Femur (tissue), 1 donor: ENCODE results near the gene ARVCF.

Experiments
- DNase-seq: peaks from one replicate; pipeline ENCODE4 v3.0.0-alpha.2; 2017

ARVCF gene

DNA sequence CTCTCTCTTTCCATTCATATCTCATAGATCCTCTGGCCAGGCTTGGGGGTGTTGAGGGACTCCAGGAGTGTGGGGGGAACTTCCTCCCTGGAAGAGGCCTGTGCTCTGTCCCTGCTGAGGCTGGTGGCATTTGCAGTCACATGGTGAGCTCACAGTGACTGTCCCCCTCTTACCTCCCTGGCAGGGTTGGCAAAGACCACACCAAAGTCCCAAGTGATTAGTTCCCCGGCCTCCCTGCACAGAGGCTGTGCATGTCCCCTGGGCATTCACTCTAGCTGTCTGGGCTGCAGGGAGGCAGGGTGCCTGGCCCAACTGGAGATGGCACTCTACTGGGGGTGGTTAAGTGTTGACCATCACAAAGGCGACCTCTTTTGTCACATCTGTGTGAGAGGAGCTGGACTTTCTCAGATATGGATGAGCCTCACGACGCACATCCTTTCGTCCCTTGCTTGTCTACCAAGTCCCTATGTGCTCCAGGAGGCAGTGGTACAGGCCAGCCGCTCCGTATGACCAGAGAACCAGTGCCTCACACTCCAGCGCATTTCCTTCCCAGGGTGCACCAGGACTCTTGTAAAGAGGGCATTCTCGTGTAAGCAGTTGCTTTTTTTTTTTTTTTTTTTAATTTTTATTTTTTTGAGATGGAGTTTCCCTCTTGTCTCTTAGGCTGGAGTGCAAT is 13.1 kb upstream of the ARVCF start:
- peak; percentile 16 for DNase-seq

DNA sequence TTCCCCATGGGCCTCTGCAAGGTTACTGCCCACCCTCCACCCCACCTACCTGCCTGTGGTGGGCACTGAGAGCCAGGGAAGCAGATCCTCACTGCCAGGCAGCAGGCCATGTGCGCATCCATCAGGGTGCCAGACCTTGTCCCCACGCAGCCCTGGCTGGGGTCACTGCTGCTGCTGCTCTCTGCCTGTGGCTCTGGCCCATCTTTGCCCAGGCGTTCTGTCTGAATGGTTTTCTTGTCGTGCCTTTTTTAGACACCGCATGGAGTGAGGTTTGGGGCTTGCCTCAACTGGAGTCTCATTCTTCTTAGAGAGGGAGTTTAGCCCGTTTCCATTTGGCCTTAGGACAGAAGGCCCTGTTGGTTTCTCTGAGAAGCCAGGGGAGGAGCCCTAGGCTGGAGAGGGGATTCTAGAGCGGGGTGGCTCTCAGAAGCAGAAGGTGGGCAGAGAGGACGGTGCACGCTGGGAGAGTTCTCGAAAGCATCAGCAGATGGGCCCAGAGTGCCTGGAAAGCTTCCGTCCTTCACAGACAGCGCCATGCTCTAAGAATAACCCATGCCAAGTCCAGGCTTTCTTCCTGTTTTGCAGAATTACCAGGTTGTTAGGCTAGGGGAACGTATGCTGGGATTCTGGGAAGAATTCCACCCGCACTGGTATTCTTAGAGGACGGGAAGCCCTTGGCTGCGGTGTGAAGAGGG is 12.4 kb upstream of the ARVCF start:
- DNase-seq = peak; percentile 24

DNA sequence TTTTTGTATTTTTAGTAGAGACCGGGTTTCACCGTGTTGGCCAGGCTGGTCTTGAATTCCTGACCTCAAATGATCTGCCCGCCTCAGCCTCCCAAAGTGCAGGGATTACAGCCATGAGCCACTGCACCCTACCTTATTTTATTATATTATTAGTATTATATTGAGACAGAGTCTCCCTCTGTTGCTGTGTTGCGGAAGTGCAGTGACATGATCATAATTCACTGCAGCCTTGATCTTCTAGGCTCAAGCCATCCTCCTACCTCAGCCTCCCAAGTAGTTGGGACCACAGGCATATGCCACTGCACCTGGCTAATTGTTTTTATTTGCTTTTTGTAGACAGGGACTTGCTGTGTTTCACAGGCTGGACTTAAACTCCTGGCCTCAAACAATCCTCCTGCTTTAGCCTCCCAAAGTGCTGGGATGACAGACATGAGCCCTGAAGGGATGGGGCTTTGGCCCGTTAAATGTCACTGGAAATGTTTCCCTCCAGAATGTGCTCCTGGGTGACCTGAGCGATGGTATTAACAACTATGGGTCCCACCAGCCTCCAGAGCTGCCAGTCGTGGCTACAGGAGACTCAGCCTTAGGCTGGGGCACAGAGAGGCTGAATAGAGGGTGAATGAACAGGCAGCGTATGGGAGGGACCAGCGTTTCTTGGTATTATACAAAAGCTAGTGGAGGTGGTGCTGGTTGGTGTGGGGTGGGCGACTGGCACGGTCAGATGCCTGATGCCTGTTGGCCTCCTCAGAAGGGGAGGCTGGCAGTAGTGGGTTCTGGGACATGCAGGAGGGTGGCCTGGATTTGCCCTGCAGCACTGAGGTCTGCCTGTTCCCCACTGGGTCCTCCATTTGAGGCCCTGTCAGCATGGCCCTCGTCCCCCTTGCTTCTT is 11.6 kb upstream of the ARVCF start:
- peak; percentile 13 for DNase-seq

DNA sequence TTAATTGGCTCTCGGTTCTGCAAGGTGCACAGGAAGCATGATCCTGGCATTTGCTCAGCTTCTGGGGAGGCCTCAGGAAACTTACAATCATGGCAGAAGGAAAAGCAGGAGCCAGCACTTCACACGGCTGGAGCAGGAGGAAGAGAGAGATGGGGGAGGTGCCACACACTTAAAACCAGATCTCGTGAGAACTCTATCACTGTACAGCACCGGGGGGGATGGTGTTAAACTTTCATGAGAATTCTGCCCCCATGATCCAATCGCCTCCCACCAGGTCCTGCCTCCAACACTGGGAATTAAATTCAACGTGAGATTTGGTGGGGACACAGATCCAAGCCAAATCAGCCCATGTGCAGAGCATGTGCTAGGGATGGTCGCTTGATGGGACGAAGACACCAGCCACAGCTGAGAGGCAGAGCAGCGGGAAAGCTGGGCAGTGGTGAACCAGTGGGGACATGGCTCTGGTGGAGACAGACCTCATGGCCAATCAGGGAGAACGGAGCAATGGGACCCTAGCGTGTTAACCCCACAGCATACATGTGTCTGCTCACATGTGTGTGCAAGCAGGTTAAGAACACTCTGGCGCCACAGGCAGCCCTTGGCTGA is 10.5 kb upstream of the ARVCF start:
- DNase-seq = no peak

DNA sequence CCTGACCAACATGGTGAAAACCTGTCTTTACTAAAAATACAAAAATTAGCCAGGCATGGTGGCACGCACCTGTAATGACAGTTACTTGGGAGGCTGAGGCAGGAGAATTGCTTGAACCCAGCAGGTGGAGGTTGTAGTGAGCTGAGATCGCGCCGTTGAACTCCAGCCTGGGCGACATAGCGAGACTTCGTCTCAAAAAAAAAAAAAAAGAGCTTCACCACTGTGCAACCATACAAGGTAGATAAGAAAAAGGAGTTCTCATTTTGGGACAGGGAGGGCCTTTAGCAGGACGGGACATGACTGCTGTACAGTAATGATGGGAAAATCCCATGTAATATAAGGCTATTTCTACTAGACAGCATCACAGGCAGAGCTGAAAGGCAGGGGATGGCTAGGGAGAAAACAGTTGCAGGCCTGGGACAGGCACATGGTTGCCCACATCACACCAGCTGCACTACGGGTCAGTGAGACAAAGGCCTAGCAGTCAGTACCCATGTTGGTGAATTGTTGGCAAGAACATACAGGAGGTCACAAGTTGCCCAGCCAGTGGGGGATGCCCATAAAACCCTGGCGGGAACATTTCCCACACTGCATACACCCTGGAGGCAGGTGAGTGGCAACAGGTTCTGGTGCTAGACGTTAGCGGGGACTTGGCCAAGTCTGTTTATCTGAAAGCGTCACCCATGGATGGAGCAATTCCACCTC is 9.7 kb upstream of the ARVCF start:
- no peak for DNase-seq

DNA sequence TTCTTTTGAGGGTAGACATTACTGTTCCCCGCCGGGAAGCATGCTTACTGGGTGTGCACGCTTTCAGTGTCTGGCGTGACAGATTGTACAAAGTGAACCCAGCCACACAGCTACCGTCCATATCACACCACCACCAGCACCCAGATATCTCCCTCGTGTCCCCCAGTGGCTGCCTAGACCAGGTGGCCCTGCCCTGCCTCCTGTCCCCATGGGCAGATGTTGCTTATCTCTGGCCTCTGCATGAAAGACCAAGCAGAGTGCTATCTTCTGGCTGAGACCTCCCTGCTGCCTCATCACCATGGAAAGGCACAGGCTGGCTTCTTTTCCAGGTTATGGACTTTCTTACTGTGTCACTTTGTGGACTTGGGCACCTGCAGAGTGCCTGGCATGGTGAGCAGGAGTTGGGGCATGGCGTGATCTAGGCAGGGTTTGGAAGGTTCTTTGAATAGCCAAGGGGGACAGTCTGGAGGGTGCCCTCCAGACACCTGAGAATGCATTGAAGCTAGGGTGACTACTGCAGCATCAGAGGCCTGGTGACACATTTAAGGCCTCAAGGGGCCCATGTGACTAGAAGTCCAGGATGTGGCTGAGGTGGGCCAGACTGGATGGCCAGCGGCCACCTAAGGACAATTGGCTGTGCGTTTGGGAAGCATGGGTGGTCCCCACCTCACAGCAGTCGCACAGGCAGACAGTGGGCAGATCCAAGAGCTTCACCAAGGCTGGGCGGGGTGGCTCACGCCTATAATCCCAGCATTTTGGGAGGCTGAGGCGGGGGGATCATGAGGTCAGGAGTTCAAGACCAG is 9.0 kb upstream of the ARVCF start:
- DNase-seq = no peak

DNA sequence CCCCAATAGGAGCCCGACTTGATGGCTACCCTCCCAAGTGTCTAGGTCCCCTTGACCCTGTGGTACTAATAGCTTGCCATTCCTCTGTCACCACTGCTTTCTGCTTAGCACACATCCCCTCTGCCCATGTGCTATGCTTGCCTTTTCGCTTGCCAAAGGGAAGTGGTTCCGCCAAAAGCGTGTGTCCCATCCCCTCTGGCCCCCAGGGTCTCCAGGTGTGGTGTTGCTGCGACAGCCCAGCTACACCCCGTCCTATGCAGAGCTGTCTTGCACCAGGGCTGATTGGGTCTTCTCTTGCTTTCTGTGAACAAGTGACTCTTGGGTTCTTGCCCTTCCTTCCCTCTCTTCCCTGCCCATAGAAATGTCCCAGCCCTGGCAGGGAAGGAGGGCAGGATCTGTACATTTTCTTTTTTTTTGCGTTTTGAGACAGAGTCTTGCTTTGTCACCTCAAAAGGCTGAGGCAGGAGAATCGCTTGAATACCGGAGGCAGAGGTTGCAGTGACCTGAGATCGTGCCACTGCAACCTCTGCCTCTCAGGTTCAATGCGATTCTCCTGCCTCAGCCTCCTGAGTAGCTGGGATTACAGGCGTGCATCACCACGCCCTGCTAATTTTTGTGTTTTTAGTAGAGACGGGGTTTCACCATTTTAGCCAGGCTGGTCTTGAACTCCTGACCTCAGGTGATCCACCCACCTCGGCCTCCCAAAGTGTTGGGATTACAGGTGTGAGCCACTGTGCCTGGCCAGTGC is 8.2 kb upstream of the ARVCF start:
- no peak for DNase-seq

DNA sequence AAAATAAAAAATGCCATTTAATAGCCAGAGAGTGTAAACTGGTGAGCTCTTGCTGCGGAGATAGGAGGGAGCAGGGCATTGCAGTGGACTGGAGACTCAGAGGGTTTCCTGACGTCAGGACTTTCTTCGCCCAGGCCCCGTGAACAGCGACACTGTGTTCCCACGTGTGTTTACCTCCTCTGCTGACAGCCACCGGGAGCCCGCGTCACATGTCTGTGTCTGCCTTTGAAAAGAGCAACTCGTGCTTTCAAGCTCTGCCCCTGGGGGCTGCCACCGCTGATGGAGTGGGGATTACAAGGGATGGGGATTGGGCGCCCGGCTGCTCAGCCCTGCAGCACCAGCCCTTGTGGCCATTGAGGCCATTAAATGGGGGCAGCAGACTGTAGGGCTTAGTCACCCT is 7.6 kb upstream of the ARVCF start:
- no peak for DNase-seq

DNA sequence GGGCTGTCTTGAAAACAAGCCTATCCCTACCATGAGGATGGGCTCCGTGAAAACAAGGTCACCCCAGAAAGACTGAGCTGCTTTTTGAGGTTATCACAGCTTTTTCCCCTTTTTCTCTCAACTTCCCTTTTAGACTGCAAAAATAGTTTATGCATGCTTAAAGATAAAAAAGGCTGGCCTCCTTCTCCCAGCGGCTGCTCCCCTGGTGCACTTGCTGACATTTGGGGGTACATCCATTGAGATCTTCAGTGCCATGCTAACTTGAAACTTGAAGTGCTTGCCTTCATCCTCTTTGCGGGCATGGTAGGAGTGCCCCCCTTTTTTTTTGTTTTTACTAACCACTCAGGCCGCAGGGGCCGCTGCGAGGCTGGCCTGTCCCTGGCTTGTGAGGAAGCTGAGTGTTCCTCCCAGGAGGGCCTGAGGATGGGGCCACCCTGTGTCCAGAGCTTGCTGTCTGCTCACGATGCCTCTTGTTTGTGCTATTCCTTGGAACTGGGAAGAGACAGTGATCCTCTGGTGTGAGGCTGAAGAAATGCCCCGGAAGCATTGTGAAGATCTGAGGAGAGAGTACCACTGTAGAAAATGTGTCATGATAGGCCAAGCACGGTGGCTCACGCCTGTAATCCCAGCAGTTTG is 6.5 kb upstream of the ARVCF start:
- DNase-seq = no peak

DNA sequence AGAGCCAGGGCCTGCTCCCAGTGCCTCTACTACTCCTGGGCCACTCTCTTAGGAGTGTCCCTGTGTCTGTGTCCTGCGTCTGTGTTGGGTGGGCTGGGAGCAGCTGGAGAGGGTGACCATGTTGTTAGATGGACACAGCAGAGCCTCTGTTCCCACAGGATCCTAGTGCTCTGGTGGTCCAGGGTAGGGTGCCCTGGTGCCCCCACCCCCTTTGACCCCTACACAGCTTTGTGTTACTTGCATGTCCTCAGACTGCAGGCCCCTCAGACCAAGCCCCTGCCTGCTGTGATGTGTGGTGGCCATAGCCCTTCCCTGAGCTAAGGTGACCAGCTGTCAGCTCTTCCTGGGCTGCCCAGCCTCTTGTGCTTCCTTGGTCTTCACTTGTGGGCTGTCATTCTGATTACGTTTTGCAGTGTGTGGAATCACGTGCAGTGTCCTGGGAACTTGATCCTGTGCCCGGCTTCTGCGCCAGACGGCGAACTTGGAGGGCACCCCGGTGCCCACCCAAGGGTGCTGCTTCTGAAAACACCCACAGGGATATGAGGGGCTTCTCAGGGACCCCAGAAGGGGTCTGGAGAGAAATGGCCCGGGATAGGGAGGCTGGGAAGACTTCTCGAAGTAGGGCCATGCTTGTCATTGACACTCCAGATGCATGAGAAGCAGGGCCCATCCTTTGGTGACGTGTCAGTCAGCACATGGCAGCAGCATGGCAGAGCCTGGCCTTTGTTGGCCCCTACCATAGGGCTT is 5.8 kb upstream of the ARVCF start:
- peak; percentile 15 for DNase-seq

DNA sequence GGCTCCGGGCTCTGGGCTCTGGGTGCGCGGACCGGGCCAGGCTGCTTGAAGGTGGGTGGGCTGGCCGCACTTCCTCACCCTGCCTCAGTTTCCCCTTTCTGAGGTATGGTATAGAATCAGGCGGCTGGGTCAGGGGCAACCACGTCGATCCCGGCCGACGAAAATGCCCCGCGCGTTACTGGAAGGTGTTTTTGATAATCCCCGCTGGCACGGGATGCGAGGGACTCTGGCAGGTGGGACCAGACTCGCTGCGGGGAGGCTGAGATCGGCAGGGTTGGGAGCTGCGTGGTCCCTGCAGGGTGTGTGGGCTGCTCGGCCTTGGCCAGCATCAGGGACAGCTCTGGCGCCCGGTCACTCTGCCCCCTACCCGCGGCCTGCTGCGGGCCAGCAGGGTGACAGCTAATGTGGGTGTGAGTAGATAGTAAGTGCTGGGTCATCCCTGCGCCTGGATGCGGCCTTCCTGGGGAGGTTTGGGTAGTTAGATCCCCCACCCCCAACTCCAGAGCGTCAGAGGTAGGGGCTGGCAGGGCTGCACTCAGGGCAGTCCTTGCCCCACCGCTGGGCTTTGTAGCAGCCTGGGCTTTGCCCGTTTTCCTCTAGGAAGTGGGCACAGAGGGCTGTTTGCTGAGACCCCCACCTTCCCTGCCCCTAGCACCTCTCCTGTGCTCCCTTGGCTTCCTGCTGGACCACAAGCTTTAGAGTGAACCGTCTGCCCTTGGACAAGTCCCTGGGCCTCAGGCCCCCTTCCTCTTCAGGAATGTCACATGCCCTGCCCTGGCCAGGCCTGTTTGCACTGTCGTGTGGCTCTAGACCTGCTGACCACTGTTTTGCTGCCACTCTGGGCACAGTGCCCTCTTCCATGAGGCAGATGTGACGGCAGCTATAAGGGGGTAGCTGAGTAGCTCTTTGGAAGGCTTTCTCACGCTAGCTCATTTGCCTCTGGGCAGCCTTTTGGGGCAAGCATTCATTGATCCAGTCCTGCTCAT is 4.9 kb upstream of the ARVCF start:
- DNase-seq = peak; percentile 56

DNA sequence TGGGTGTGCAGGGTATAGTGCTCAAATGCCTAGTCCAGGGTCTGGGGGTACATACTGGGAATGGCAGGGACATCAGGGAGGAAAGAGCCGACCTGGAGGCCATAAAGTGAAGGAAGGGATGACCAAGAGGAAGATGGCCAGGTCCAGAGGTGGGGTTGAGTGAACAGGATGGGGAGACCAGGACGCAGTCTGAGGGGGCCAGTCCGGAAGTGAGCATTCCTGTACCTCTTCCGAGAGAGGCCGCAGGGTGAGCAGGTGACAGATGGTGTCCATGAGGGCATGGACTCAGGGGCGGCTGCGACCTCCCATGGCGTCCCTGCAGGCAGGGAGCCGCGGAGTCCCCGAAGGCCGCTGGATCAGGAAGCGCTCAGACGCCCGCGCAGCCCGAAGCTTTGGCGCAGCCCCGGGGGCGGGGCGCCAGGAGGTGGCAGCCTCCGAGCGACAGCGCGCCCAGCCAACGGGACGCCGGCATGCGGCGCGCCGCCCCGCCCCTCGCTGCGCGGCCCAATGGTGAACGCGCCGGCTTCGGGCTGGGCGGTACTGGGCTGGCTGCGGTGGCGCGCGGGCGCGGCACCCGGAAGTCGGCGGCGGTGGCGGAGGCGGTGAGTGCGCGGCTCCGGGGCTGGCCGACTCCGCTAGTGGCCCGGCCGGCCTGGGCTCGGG is 4.0 kb upstream of the ARVCF start, which contains the start of gene TANGO2:
TSS of gene TANGO2 (plus strand) at position 578 of the 663 bp plus-strand sequence. CDS start 15,689 bp downstream, outside the sequence.
- peak; percentile 94 for DNase-seq

DNA sequence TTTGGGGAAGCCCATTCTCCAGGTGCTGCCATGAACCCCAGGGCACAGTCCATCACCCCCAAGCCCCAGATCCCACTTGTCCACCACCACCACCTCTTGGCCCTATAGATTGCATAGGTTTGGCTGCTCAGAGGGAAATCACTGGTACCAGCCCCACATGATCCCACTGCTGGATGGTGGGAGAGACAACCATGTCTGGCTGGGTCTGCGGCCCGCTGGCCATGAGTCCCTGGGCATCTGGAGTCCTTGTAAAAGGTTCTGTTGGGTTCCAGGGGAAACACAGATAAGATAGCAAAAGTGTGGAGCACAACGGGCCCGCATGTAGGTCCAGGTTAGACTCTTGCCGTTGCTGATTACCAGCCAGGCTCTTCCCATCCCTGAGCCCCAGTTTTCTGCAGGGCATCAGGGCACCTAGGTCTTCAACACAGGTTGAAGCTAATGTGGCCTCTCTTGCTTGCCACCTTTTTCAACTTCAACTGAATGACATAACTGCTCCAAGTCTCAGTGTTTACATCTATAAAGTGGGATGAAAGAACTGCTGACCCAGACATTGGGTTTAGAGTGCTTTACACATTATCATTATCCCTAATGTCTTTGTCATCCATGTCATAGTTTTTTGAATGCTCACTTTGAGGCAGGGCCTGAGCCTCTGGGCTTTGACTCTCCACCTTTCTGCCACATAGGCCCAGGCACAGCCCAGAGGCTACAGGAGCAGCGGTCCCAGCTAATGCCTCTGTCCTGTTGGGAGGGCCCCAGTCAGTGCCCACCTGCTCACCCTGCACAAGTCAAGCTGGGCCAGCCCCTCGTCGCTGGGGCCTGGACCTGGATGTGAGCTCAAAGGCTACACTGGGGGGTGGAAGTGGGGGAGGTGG is 3.3 kb upstream of the ARVCF start:
- DNase-seq = peak; percentile 13

DNA sequence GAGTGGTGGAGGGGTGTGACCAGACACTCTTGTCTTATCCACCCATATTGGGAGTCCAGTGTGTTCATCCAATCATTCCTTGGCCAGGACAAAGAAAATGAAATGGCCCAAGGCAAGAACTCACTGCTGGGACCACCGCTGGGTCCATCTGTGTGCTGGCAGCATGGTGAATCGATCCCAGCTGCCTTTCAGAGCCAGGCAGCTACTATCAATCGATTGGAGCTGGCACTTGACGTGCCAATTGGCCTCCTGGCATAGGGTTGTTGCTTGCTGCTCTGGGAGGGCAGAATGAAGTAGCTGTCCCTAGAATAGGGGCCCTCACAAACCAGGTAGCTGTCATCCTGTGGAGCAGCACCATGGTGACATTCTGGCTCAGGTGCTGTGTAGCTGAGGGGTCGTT is 1.4 kb upstream of the ARVCF start:
- DNase-seq = peak; percentile 14

DNA sequence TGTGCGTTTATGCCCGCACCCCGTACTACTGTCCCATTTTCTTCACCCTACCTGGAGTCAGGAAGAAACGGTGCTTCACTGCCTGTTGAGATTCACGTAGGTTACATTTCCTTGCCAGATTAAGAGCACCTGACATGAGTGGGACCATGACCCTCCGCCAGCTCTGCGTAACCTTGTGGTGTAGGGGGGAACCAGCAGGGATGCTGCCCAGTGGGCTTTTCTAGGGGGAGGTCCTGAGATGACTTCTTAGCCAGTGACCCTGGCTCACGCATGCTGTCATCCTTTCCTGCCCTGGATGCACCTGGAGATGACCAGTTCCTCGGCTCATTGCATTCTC is 967 bp upstream of the ARVCF start:
- peak; percentile 31 for DNase-seq

DNA sequence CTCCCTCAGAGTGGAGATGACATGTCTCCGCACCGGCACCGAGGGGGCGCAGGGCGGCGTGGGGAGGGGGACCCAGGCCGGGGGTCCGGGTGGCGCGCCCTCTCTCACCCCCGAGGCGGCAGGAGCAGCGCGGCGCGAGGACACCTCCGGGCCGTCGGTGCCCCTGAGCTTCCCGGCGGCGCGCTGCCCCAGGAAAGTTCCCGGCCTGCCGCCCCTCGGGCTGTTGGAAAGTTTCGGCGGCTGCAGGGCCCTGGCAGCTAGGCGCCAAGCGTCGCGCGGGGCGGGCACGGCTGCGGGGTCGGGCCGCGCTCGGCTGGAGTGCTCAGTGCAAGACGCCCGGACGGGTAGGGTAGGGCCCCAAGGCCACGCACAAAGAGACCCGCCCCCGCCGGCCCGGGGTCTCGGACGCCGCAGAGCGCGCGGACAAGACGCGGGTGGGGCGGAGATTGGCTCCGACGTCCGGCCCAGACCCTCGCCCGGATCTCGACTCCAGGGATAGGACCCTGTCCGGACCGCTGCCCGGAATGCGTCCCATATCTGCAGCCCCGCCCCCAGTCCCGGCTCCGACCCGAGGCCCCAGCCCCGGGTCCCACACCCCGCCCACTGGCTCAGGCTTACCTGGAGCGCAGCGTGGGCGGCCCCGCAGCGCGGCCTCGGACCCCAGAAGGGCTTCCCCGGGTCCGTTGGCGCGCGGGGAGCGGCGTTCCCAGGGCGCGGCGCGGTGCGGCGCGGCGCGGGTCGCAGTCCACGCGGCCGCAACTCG is 471 bp downstream of the ARVCF start:
- DNase-seq = peak; percentile 54
